Small intestine (tissue), 7 donors: ENCODE results near the gene DNAJB6. TPM values are rescaled to one million over a fixed set of nuclear protein-coding genes. Genes with fewer than 3 reads are reported as not detected.

ENCODE experiments used
- DNase-seq, 2 donors: peaks; one replicate each; pipeline versions ENCODE4 v3.0.0 to v3.0.0-alpha.2; 2013
- FAIRE-seq: peaks from 2 replicates; lab custom pipeline; 2012; peaks lifted over from hg19 to GRCh38; lab: Jason Lieb, UNC
- H3K27ac ChIP-seq, 3 donors: one replicate each; pipeline ENCODE4 v1.5.1; 2013; ENCODE audit warnings: low read length in 2 of 3, mild to moderate bottlenecking in 2 of 3, control low read depth in 1 of 3, inconsistent platforms in 1 of 3, low read depth in 1 of 3, moderate library complexity in 1 of 3
- H3K27me3 ChIP-seq, 3 donors: one replicate each; pipeline ENCODE4 v1.6.1; 2013; ENCODE audit warnings: low read length in 3 of 3, inconsistent platforms in 1 of 3; ENCODE audit not compliant: control insufficient read depth in 3 of 3, insufficient read depth in 3 of 3
- H3K36me3 ChIP-seq, 3 donors: one replicate each; pipeline ENCODE4 v1.6.1; 2013; ENCODE audit warnings: low read length in 3 of 3, inconsistent platforms in 1 of 3, low read depth in 1 of 3, mild to moderate bottlenecking in 1 of 3, moderate library complexity in 1 of 3; ENCODE audit not compliant: control insufficient read depth in 3 of 3, insufficient read depth in 2 of 3
- H3K4me1 ChIP-seq, 3 donors: one replicate each; pipeline ENCODE4 v1.6.1; 2013; ENCODE audit warnings: low read length in 2 of 3, inconsistent platforms in 1 of 3, low read depth in 1 of 3, mild to moderate bottlenecking in 1 of 3, moderate library complexity in 1 of 3; ENCODE audit not compliant: control insufficient read depth in 3 of 3, insufficient read depth in 2 of 3
- H3K4me3 ChIP-seq, 3 donors: one replicate each; pipeline ENCODE4 v1.5.1; 2013; ENCODE audit warnings: low read length in 3 of 3, control low read depth in 1 of 3, inconsistent platforms in 1 of 3, low read depth in 1 of 3, mild to moderate bottlenecking in 1 of 3, moderate library complexity in 1 of 3
- H3K9me3 ChIP-seq, 2 donors: one replicate each; pipeline ENCODE4 v1.6.1; 2013; ENCODE audit warnings: low read depth in 1 of 2, low read length in 1 of 2; ENCODE audit not compliant: control insufficient read depth in 2 of 2, insufficient read depth in 1 of 2
- WGBS, 3 donors: extraction: QIAGEN DNeasy Blood & Tissue Kit; methylation state at CpG; one replicate each; pipeline ENCODE4 v1.1.7; 2013; 5-methylcytosine and 5-hydroxymethylcytosine counted together
- polyA plus RNA-seq, 4 donors: library from polyadenylated mRNA; stranded (reverse) in 3 of 4; unstranded in 1 of 4; fragments of 200-250 nt in 3 of 4; fragments of 120-200 nt in 1 of 4; gene quantifications; one replicate each; pipeline versions ENCODE4 v1.2.1 to v1.2.3, GENCODE V29; 2013
- donor health status: healthy with polysubstance abuse.
- donor health status: control.
- donor health status: control.
- donor health status: Bipolar disorder and iron deficiency.
- donor health status: healthy.

The DNAJB6 gene
- polyA plus RNA-seq, 4 donors, result 61.7 to 88.1 (median 66.9) TPM

DNA sequence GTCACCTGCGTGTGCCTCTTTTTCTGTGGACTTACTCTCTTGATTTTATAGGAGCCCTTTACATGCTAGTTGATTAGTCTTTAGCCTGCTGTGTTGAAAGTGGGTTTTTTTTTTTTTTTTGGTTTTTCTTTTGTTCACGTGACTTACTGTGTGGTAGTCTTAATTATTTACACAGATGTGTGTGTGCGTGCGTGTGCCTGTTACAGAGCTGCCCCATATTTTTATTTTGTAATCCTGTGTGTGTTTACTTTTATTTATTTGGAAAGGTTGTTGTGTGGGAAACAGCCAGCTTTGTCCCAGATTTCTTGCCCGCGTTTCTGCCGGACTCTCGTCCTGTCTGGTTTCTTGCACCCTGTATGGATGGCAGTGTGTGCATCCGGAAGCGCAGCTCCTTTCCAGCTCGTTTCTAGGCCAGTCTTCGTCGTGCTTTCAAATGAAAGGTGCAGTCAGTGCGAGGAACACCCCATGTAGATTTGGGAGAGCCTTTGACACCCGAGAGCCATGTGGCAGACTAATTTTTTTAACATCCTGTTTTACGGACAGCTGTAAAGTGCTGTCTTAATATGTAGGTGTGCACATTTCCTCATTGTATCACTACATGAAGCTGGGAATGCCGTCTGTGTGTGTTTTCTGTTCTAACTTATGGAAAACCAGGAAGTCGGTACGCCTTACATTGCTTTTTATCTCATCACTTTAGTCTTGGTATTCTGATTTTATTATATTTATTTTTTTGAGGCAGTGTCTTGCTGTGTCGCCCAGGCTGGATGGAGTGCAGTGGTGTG is 55.6 kb downstream of the DNAJB6 start:
- Histone ChIP-seq H3K36me3 (peaks cover 3 to 45% (median 4%) of the 10 kb centered on the region in 3 donors), H3K4me3 (no peak overlapping the region), H3K9me3 (no peaks in the 10 kb centered on the region), H3K4me1 (no peaks in the 10 kb centered on the region), H3K27me3 (no peaks in the 10 kb centered on the region), H3K27ac (no peak overlapping the region)
- FAIRE-seq, result no peak
- WGBS, 3 donors, result 91 to 94% (median 93%) methylated on average over 20 of the region's 20 CpGs
- no peak for DNase-seq

DNA sequence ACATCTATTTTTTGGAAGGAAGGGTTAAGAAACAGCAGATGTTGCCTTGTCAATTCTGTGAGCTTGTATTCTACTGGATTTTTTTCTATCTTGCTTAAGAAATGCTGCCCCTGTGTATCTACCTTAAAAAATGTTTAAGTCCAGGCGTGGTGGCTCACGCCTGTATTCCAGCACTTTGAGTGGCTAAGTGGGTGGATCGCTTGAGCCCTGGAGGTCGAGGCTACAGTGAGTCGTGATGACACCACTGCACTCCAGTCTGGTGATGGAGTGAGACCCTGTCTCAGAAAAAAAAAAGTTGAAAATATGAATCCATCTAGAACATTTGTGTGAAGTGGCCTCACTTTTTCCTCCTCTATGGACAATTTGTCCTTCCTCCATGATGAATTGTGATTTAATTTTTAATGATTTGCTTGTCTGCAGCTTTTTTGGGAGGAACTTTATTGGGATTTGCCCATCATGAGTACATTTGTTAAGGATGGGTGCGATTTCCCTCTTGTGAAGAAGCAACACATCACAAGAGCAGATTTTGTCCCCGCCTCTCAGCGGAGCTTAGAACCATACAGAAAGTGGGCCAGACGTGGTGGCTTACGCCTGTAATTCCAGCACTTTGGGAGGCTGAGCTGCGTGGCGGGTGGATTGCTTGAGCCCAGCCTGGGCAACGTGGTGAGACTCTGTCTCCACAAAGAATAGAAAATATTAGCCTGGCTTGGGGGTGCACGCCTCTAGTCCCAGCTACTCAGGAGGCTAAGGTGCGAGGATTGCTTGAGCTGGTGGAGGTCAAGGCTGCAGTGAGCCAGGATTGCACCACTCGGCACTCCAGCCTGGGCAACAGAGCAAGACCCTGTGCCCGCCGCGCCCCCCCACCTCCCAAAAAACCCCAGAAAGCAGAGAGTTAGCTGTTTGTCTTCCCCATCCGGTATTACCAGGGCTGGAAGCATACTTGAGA is 57.7 kb downstream of the DNAJB6 start:
- Histone ChIP-seq H3K27ac (no peak overlapping the region), H3K9me3 (no peaks in the 10 kb centered on the region), H3K4me1 (peaks cover 0 to 3% (median 0%) of the 10 kb centered on the region in 3 donors), H3K36me3 (peaks cover 3 to 54% (median 4%) of the 10 kb centered on the region in 3 donors), H3K4me3 (no peak overlapping the region), H3K27me3 (no peaks in the 10 kb centered on the region)
- 95 to 97% (median 96%) methylated on average over 20 of the region's 20 CpGs for WGBS, 3 donors
- no peak for DNase-seq
- FAIRE-seq, result no peak

DNA sequence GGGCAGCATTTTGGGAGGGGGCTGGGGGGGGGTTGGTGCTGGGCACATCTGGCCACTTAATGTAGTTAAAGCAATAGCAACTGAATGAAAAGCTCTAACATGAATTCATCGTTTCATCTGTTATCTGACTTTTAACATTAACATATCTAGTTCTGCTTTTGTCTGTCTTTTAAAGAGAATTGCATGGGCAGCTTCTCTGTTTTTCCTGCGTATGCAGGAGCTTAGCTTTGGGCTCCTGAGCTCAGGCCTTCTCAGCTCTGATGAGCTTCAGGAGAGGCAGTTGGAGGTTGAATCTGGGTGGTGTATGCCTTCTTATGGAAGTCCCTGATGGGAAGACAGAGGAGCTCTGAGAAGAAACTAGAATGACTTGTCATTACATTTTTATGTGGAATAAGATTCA is 58.4 kb downstream of the DNAJB6 start:
- Histone ChIP-seq H3K27ac (no peak overlapping the region), H3K4me1 (peaks cover 0 to 3% (median 0%) of the 10 kb centered on the region in 3 donors), H3K27me3 (no peaks in the 10 kb centered on the region), H3K9me3 (no peaks in the 10 kb centered on the region), H3K36me3 (peaks cover 3 to 54% (median 3%) of the 10 kb centered on the region in 3 donors), H3K4me3 (no peak overlapping the region)
- FAIRE-seq (no peak), DNase-seq (no peak)
- WGBS, 3 donors, result 84 to 91% (median 88%) methylated on average over 2 of the region's 2 CpGs

DNA sequence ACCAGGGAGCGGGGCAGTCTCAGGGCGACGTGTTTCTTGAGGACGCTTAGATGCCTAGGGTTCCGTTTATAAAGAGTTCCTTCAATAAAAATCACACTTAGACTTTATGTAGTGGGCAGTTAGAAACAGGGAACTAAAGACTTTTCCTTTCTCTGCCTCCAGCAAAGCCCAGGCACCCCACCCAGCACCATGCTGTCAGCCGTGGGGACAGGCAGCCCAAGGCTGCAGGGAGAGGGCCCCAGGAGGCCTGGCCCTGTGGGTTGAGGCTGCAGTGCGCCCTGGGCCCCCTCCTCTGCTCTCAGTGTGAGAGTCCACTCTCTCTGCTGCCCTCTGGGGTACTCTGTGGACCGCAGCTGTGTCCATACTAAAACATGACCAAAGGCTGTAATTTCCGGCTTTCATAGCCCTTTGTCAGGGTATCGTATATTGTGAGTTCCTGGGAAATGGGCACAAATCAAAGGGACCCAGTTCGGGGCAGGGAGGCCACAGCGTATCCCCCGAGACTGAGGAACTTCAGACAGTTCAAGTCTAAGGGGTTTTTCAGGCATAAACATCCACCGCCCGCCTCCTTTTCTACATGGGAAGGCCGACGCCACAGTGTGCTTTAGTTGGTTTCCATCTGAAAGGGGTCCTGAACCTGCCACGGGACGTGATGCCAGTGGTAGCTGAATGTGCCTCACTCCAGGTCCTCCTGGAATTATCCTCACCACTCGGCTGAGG is 59.7 kb downstream of the DNAJB6 start:
- Histone ChIP-seq H3K36me3 (peaks cover 3 to 52% (median 3%) of the 10 kb centered on the region in 3 donors), H3K4me1 (peaks cover 0 to 3% (median 0%) of the 10 kb centered on the region in 3 donors), H3K27me3 (no peaks in the 10 kb centered on the region), H3K27ac (no peak overlapping the region), H3K4me3 (no peak overlapping the region), H3K9me3 (no peaks in the 10 kb centered on the region)
- WGBS, 3 donors, result 94 to 96% (median 96%) methylated on average over 20 of the region's 20 CpGs
- no peak for DNase-seq
- FAIRE-seq, result no peak

DNA sequence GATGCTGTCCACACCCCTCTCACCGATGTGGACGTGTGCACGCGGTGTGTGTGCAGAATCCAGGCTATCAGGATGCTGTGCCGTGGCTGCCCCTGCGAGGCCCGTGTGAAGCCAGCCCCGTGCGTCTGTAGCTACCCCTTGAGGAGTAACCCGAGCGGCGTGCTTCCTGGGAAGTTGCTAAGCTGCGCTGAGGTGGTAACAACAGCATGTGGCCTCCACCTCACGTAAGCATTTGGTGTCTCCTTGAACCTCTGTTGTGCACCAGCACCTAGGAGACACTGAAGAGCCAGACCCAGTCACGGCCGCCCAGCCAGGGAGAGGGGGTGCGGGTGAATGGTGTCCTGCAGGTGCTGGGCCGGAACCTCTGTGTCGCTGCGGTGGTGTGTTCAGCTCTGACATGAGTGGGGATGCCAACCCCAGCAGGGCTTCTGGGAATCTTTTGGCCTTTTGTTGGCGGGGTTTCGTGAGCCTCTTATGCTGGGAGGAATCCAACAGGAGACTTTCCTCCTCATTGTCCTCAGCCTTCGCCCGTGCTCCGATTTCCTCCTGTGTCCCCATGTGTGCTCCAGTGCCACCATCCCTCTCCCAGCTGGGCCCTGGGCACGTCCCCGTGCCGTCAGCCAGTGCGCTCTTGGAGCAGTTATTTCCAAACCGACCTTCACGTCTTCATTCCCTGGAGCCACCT is 60.4 kb downstream of the DNAJB6 start:
- DNase-seq (peak; percentile 8 to 17), FAIRE-seq (no peak)
- WGBS, 3 donors, result 90 to 95% (median 95%) methylated on average over 31 of the region's 31 CpGs
- Histone ChIP-seq H3K9me3 (no peaks in the 10 kb centered on the region), H3K4me3 (no peak overlapping the region), H3K36me3 (peaks cover 3 to 58% (median 3%) of the 10 kb centered on the region in 3 donors), H3K27me3 (no peaks in the 10 kb centered on the region), H3K4me1 (peaks cover 0 to 3% (median 0%) of the 10 kb centered on the region in 3 donors), H3K27ac (peak overlapping the region in 1 of 3 donors; percentile 11)

DNA sequence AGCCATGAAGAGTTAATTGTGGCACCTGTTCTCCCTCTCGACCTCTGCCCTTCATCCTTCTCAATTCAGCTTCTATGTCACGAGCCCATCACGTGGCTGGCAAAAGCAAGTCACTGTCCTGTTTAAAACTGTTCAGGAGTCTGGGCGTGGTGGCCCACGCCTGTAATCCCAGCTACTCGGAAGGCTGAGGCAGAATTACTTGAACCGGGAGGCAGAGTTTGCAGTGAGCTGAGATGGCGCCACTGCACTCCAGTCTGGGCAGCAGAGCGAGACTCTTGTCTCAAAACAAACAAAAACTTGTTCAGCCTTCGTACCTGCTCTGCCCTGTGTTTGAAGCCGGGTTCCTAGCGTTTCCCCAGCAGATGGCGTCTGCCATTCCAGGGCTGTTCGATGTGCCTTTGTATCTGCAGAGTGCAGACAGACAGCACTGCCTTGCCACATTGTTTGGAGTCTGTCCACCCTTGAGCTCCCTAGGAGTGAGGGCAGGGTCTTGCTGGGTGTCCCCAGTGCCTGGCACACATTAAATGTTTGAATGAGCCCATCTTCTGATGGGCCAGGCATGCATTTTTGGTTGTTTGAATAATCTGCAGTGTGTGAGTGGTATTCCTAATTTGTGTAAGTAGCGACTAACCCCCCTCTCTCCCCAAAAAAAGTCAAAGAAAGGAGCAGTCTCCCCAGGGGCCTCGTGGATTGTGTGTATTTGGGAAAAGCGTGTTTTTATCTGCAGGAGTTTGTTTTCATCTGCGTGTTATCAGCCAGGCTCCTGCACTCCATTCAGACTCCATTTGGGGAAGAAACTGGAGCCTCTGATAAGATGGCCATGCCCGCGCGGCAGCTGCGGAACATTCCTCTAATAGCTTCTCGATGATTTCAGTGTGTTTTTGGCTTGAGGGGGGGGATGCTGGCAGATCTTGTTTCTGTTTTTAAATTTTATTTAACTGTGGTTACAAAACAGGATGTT is 61.2 kb downstream of the DNAJB6 start:
- peaks cover 2 to 61% (median 3%) of the 10 kb centered on the region in 3 donors for H3K36me3 ChIP-seq
- DNase-seq (peak; percentile 41 to 59), FAIRE-seq (no peak)
- peaks cover 0 to 3% (median 0%) of the 10 kb centered on the region in 3 donors for H3K4me1 ChIP-seq
- H3K27me3 ChIP-seq, result no peaks in the 10 kb centered on the region
- no peak overlapping the region for H3K4me3 ChIP-seq
- 48 to 56% (median 55%) methylated on average over 23 of the region's 23 CpGs for whole genome bisulfite sequencing, 3 donors
- no peaks in the 10 kb centered on the region for H3K9me3 ChIP-seq
- peak overlapping the region in 1 of 3 donors; percentile 27 for H3K27ac ChIP-seq

DNA sequence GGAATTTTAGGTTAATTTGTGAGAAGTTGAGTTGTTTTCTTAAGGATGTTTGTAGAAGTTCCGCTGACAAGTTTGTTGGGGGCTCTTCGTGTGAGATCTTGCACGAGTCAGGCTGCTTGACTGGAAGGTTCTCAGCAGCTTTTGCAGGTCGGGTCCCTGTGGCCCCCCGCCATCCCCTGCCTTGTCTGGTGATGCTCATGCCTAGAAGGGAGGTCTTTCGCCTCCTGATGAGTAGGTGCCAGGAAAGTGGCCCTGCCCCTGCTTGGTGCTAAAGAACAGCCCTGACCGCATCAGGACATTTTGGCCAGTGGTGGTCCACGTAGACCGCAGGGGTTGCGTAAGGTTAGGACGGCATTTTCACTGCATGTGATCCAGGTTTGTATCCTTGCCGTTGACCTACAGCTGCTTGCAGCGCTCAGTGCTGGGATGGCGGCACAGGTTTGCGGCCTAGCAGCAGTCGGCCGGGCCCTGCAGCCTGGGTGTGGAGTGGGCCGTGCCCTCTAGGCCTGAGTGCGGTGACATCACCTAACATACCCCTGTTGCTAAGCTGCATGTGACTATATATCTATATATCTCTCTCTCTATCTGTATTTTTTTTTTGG is 62.4 kb downstream of the DNAJB6 start:
- no peak for FAIRE-seq
- 89 to 98% (median 94%) methylated on average over 18 to 19 of the region's 19 CpGs for WGBS, 3 donors
- peak overlapping the region in 1 of 3 donors; percentile 14 for H3K27ac ChIP-seq

More for the DNA sequence above, 62.4 kb downstream of the DNAJB6 start:
- Histone ChIP-seq H3K36me3 (peaks cover 2 to 64% (median 3%) of the 10 kb centered on the region in 3 donors), H3K9me3 (no peaks in the 10 kb centered on the region), H3K27me3 (no peaks in the 10 kb centered on the region), H3K4me1 (peaks cover 0 to 3% (median 0%) of the 10 kb centered on the region in 3 donors), H3K4me3 (no peak overlapping the region)
- DNase-seq, result no peak
